Thymus (tissue), 11 donors: Measurements from ENCODE around the gene STARD10. TPM values are rescaled to one million over a fixed set of nuclear protein-coding genes. Genes with fewer than 3 reads are reported as not detected.

Experiments
- DNase-seq, 9 donors: peaks; one replicate each; pipeline ENCODE4 v3.0.0-alpha.2; 2013; ENCODE audit warnings: low spot score in 9 of 9, low read depth in 6 of 9, missing footprints in 1 of 9
- H3K27ac ChIP-seq, 2 donors: one replicate each; pipeline ENCODE4 v1.5.1; 2013; ENCODE audit warnings: control low read depth in 1 of 2, low read depth in 1 of 2, low read length in 1 of 2, mild to moderate bottlenecking in 1 of 2, moderate library complexity in 1 of 2
- H3K27me3 ChIP-seq, 2 donors: one replicate each; pipeline ENCODE4 v1.5.1; 2013; ENCODE audit warnings: low read length in 1 of 2; ENCODE audit not compliant: control insufficient read depth in 2 of 2, insufficient read depth in 1 of 2
- H3K36me3 ChIP-seq, 2 donors: one replicate each; pipeline ENCODE4 v1.5.1; 2013; ENCODE audit warnings: low read length in 1 of 2, mild to moderate bottlenecking in 1 of 2, moderate library complexity in 1 of 2; ENCODE audit not compliant: control insufficient read depth in 2 of 2, insufficient read depth in 2 of 2
- H3K4me1 ChIP-seq, 2 donors: one replicate each; pipeline ENCODE4 v1.5.1; 2013; ENCODE audit warnings: low read length in 2 of 2; ENCODE audit not compliant: control insufficient read depth in 2 of 2, insufficient read depth in 2 of 2
- H3K4me3 ChIP-seq, 2 donors: one replicate each; pipeline ENCODE4 v1.5.1; 2013; ENCODE audit warnings: low read length in 2 of 2, control low read depth in 1 of 2, mild to moderate bottlenecking in 1 of 2
- H3K9me3 ChIP-seq, 2 donors: one replicate each; pipeline ENCODE4 v1.5.1; 2013; ENCODE audit warnings: low read length in 1 of 2, mild to moderate bottlenecking in 1 of 2; ENCODE audit not compliant: control insufficient read depth in 2 of 2, insufficient read depth in 1 of 2
- WGBS: extraction: QIAGEN DNeasy Blood & Tissue Kit; methylation state at CpG from one replicate; pipeline ENCODE4 v1.1.7; 2013; 5-methylcytosine and 5-hydroxymethylcytosine counted together
- polyA plus RNA-seq: library from polyadenylated mRNA; stranded (reverse); fragments of 200-250 nt; gene quantifications from one replicate; pipeline ENCODE4 v1.2.3, GENCODE V29; 2013
- total RNA-seq: library from RNA; stranded (reverse); fragments of 120-200 nt; gene quantifications from one replicate; pipeline ENCODE4 v1.2.4, GENCODE V29; 2013
- donor health status: healthy.

STARD10 gene
- total and polyA plus RNA-seq, 2 donors, result 39.7 to 41.5 TPM

- DNase-seq, result no peak
- Histone ChIP-seq H3K9me3 (no peaks in the 10 kb centered on the region), H3K36me3 (peaks cover 30 to 41% of the 10 kb centered on the region in 2 donors), H3K27me3 (no peaks in the 10 kb centered on the region), H3K27ac (no peak overlapping the region), H3K4me1 (peaks cover 24 to 46% of the 10 kb centered on the region in 2 donors), H3K4me3 (no peak overlapping the region)
- WGBS, result 93% methylated on average over 9 of the region's 9 CpGs
Observed at GRCh38 chr11:72718101-72718501, 75.7 kb downstream of the STARD10 start.

GRCh38 chr11:72716788-72717435 is 76.9 kb downstream of the STARD10 start:
- Histone ChIP-seq H3K36me3 (peaks cover 38 to 50% of the 10 kb centered on the region in 2 donors), H3K27ac (no peak overlapping the region), H3K4me1 (peaks cover 19 to 38% of the 10 kb centered on the region in 2 donors), H3K4me3 (no peak overlapping the region), H3K9me3 (peaks cover 0 to 1% of the 10 kb centered on the region in 2 donors), H3K27me3 (no peaks in the 10 kb centered on the region)
- no peak for DNase-seq
- 97% methylated on average over 14 of the region's 14 CpGs for WGBS

DNA sequence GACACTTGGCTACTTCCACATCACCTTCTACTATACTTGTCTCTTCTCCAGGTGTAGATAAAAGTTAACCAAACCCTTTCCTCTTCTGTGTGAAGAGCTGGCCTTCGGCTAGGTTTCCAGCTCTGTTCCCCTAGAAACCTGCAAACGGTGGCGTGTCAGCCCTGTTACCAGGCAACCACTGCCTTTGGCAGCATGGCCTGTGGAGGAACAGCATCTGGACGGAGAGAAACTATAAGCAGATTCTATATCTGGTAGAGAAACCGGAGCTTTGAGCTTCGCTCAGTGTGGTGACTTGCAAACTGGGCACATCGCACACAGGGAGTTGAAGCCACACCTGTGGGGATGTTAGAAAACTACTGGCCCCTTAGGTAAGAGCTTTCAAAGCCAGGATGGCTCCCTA is 77.6 kb downstream of the STARD10 start:
- no peak overlapping the region for H3K4me3 ChIP-seq
- H3K27me3 ChIP-seq, result no peaks in the 10 kb centered on the region
- peaks cover 43 to 56% of the 10 kb centered on the region in 2 donors for H3K36me3 ChIP-seq
- H3K9me3 ChIP-seq, result peaks cover 0 to 1% of the 10 kb centered on the region in 2 donors
- DNase-seq, result no peak
- H3K4me1 ChIP-seq, result peaks cover 19 to 32% of the 10 kb centered on the region in 2 donors
- 91% methylated on average over 7 of the region's 7 CpGs for WGBS
- H3K27ac ChIP-seq, result no peak overlapping the region

DNA sequence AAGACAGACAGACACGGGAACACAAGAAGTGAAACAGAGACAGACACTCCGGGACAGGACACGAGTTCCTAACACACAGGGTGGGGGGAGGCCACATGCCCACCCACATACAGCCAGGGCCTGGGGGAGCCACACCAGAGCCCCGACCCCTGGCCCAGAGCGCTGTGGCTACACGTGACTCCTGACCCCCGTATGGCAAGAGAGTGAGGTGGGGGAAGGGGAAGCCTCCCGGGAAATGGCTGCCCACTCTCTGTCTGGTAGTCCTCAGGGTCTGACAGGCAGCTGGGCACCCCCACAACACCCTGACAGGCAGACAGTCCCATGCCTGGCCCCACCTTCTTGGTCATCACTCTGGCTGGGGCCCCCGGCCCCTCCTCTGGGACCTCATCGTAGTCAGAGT is 81.0 kb downstream of the STARD10 start:
- Histone ChIP-seq H3K4me1 (peaks cover 0 to 5% of the 10 kb centered on the region in 2 donors), H3K36me3 (peaks cover 64 to 77% of the 10 kb centered on the region in 2 donors), H3K9me3 (peaks cover 0 to 1% of the 10 kb centered on the region in 2 donors), H3K27ac (no peak overlapping the region), H3K27me3 (no peaks in the 10 kb centered on the region), H3K4me3 (no peak overlapping the region)
- WGBS, result 95% methylated on average over 10 of the region's 10 CpGs
- no peak for DNase-seq

- DNase-seq, result no peak
- H3K4me1 ChIP-seq, result peaks cover 0 to 5% of the 10 kb centered on the region in 2 donors
- H3K4me3 ChIP-seq, result no peak overlapping the region
- H3K36me3 ChIP-seq, result peaks cover 66 to 77% of the 10 kb centered on the region in 2 donors
- no peaks in the 10 kb centered on the region for H3K27me3 ChIP-seq
- WGBS, result 95% methylated on average over 26 of the region's 26 CpGs
- H3K9me3 ChIP-seq, result peaks cover 0 to 1% of the 10 kb centered on the region in 2 donors
- no peak overlapping the region for H3K27ac ChIP-seq
Observed at GRCh38 chr11:72712168-72712751, 81.6 kb downstream of the STARD10 start.

DNA sequence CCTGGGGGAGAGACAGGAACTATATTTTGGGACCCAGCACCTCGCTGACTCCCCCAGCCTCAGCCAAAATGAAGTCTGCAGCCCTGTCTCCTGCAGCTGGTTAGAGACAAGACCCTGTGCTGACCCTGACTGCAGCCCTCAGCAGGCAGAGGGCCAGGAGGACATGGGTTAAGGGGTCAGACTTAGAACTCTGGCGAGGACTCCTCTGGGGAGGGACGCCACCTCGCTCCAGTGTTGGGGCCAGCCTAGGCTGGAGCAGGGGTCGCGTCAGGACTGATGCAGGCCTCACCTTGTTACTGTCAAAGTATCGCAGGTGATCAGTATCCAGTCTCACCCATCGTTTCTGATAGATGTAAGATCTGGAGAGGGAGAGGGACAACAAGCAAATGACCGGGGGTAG is 82.7 kb downstream of the STARD10 start:
- Histone ChIP-seq H3K9me3 (peaks cover 0 to 1% of the 10 kb centered on the region in 2 donors), H3K4me3 (no peak overlapping the region), H3K36me3 (peaks cover 70 to 80% of the 10 kb centered on the region in 2 donors), H3K27ac (no peak overlapping the region), H3K4me1 (no peaks in the 10 kb centered on the region), H3K27me3 (no peaks in the 10 kb centered on the region)
- 98% methylated on average over 9 of the region's 9 CpGs for WGBS
- no peak for DNase-seq

GRCh38 chr11:72710278-72710677 is 83.6 kb downstream of the STARD10 start:
- DNase-seq, result no peak
- WGBS, result 97% methylated on average over 11 of the region's 11 CpGs
- H3K4me3 ChIP-seq, result no peak overlapping the region
- peaks cover 78 to 88% of the 10 kb centered on the region in 2 donors for H3K36me3 ChIP-seq
- H3K27ac ChIP-seq, result no peak overlapping the region
- no peaks in the 10 kb centered on the region for H3K27me3 ChIP-seq
- H3K4me1 ChIP-seq, result no peaks in the 10 kb centered on the region
- peaks cover 0 to 1% of the 10 kb centered on the region in 2 donors for H3K9me3 ChIP-seq

- no peak overlapping the region for H3K27ac ChIP-seq
- no peaks in the 10 kb centered on the region for H3K27me3 ChIP-seq
- no peak overlapping the region for H3K4me3 ChIP-seq
- peaks cover 0 to 1% of the 10 kb centered on the region in 2 donors for H3K9me3 ChIP-seq
- H3K36me3 ChIP-seq, result peaks cover 83 to 88% of the 10 kb centered on the region in 2 donors
- no peaks in the 10 kb centered on the region for H3K4me1 ChIP-seq
- no peak for DNase-seq
- 99% methylated on average over 20 of the region's 20 CpGs for WGBS
Observed at GRCh38 chr11:72709478-72710238, 84.2 kb downstream of the STARD10 start.

DNA sequence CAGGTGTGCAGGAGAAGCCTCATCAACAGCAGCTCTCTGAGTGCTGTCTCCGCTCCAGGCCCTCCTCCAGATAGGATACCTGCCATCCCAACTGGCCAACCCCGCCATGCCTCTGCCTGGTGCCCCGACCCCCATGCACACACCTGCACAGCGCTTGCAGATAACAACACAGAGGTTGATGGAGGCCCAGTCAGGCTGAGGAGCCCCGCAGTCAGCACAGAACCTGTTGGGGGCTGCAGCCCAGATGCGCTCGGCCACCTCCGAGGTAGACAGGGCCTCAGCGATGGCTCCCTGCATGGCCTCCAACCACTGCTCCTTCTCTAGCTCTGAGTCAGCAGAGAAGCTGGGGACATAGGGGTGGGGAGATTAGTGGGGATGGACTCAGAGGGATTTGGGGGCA is 86.8 kb downstream of the STARD10 start:
- Histone ChIP-seq H3K27ac (no peak overlapping the region), H3K4me3 (no peak overlapping the region), H3K4me1 (no peaks in the 10 kb centered on the region), H3K27me3 (no peaks in the 10 kb centered on the region), H3K9me3 (peaks cover 0 to under 1% of the 10 kb centered on the region in 2 donors), H3K36me3 (peaks cover 88 to 99% of the 10 kb centered on the region in 2 donors)
- 98% methylated on average over 9 of the region's 9 CpGs for WGBS
- no peak for DNase-seq
